ENCODE results near the gene KRTAP10-3.
"Not testable (repeated sequence)": the region's sequence is repeated elsewhere in the genome, so short reads cannot be mapped to it uniquely, and the experiment has no call there.

Gene KRTAP10-3

GRCh38 chr21:44571844-44572782 is 13.5 kb upstream of the KRTAP10-3 start:
- no peak for DNase-seq (ENCODE audit: low read depth, low spot score)

- DNase-seq (ENCODE audit: low read depth, low spot score) = no peak
Observed at GRCh38 chr21:44571296-44571695, 12.7 kb upstream of the KRTAP10-3 start.

- no peak for DNase-seq (ENCODE audit: low read depth, low spot score)
Observed at GRCh38 chr21:44569861-44570517, 11.4 kb upstream of the KRTAP10-3 start.

GRCh38 chr21:44568667-44569556 is 10.3 kb upstream of the KRTAP10-3 start:
- no peak for DNase-seq (ENCODE audit: low read depth, low spot score)

- no peak for DNase-seq (ENCODE audit: low read depth, low spot score)
Observed at GRCh38 chr21:44568261-44568660, 9.7 kb upstream of the KRTAP10-3 start.

- DNase-seq (ENCODE audit: low read depth, low spot score) = no peak
Observed at GRCh38 chr21:44567481-44568171, 9.0 kb upstream of the KRTAP10-3 start.

GRCh38 chr21:44566403-44566802 is 7.8 kb upstream of the KRTAP10-3 start:
- no peak for DNase-seq (ENCODE audit: low read depth, low spot score)

- no peak for DNase-seq (ENCODE audit: low read depth, low spot score)
Observed at GRCh38 chr21:44564886-44565598, 6.4 kb upstream of the KRTAP10-3 start.

- no peak for DNase-seq (ENCODE audit: low read depth, low spot score)
Observed at GRCh38 chr21:44564099-44564498, 5.5 kb upstream of the KRTAP10-3 start.

- DNase-seq (ENCODE audit: low read depth, low spot score) = not testable (repeated sequence)
Observed at GRCh38 chr21:44558329-44558675, 293 bp downstream of the KRTAP10-3 start.

- DNase-seq (ENCODE audit: low read depth, low spot score) = no peak
Observed at GRCh38 chr21:44557491-44558328, 885 bp downstream of the KRTAP10-3 start.

- DNase-seq (ENCODE audit: low read depth, low spot score) = no peak
Observed at GRCh38 chr21:44556879-44557278, 1.7 kb downstream of the KRTAP10-3 start.

GRCh38 chr21:44555200-44555875 is 3.3 kb downstream of the KRTAP10-3 start:
- DNase-seq (ENCODE audit: low read depth, low spot score) = no peak

- DNase-seq (ENCODE audit: low read depth, low spot score) = no peak
Observed at GRCh38 chr21:44552681-44553080, 5.9 kb downstream of the KRTAP10-3 start.

- DNase-seq (ENCODE audit: low read depth, low spot score) = no peak
Observed at GRCh38 chr21:44552136-44552535, 6.5 kb downstream of the KRTAP10-3 start.

GRCh38 chr21:44551340-44551961 is 7.1 kb downstream of the KRTAP10-3 start, which contains the start of gene KRTAP10-2:
Gene KRTAP10-2 (minus strand): TSS chr21:44551505. CDS start chr21:44551458, 47 bp downstream.
- no peak for DNase-seq (ENCODE audit: low read depth, low spot score)

- no peak for DNase-seq (ENCODE audit: low read depth, low spot score)
Observed at GRCh38 chr21:44550807-44551206, 7.8 kb downstream of the KRTAP10-3 start.

- not testable (repeated sequence) for DNase-seq (ENCODE audit: low read depth, low spot score)
Observed at GRCh38 chr21:44550285-44550684, 8.3 kb downstream of the KRTAP10-3 start.

Measured in activated naive CD8-positive, alpha-beta T cell treated with anti-CD3 and anti-CD28 coated beads, Interleukin-2, amount 50 U/mL, for 16 hours (primary cell).